ENCODE data around the gene KISS1R.

KISS1R gene

GRCh38 chr19:963486-963951 lies 46.4 kb downstream of the KISS1R start (continued):
- TF ChIP-seq ELK4 (IDR thresholded peaks at IDR 0.05; ENCODE audit: borderline replicate concordance, low read depth, low read length) (no peak), PRDM10 (tag by site-specific recombination; IDR thresholded peaks at IDR 0.05) (peak; percentile 55), MEIS1 (CRISPR knock-in tag; IDR thresholded peaks at IDR 0.05; ENCODE audit: borderline replicate concordance) (no peak), EGR2 (tag by site-specific recombination; IDR thresholded peaks at IDR 0.05; ENCODE audit: low read depth) (peak; percentile 63)

GRCh38 chr19:964116-964520 lies 47.0 kb downstream of the KISS1R start:
- Histone ChIP-seq H3K36me3 (ENCODE audit: control insufficient read depth in 2 of 2, insufficient read depth in 1 of 2, low read length in 2 of 2) (peaks cover 6 to 62% of the 10 kb centered on the region in 2 experiments), H3K9me3 (ENCODE audit: control insufficient read depth, insufficient read depth, low read depth, low read length) (no peaks in the 10 kb centered on the region), H3K27ac (ENCODE audit: extremely low read depth, low read depth, low read length) (no peak overlapping the region), H3K4me3 (ENCODE audit: low read depth, low read length) (no peak overlapping the region), H3K4me1 (ENCODE audit: control insufficient read depth, insufficient read depth, low read length) (no peaks in the 10 kb centered on the region)
- ChIA-PET CTCF (interaction anchor here (0.5 kb wide), 1 partner anchor 33 kb away, joined by 4 read pairs; no protein-coding TSS in a partner anchor), POLR2A (no interaction called here)
- TF ChIP-seq PBX3 (CRISPR knock-in tag; IDR thresholded peaks at IDR 0.05) (no peak), HOXC10 (CRISPR knock-in tag; IDR thresholded peaks at IDR 0.05) (no peak), SCRT1 (tag by site-specific recombination; IDR thresholded peaks at IDR 0.05; ENCODE audit: borderline replicate concordance) (peak; percentile 83)

GRCh38 chr19:964761-965694 lies 47.9 kb downstream of the KISS1R start:
- Histone ChIP-seq H3K4me1 (ENCODE audit: control insufficient read depth, insufficient read depth, low read length) (no peaks in the 10 kb centered on the region), H3K36me3 (ENCODE audit: control insufficient read depth in 2 of 2, insufficient read depth in 1 of 2, low read length in 2 of 2) (peaks cover 8 to 62% of the 10 kb centered on the region in 2 experiments), H3K9me3 (ENCODE audit: control insufficient read depth, insufficient read depth, low read depth, low read length) (no peaks in the 10 kb centered on the region), H3K4me3 (ENCODE audit: low read depth, low read length) (no peak overlapping the region), H3K27ac (ENCODE audit: extremely low read depth, low read depth, low read length) (no peak overlapping the region)
- ChIA-PET POLR2A (interaction anchor here (1.1 kb wide), 1 partner anchor 99 kb away, joined by 8 read pairs; no protein-coding TSS in a partner anchor), CTCF (interaction anchor here (0.5 to 1.3 kb wide), 2 partner anchors 12 to 34 kb away, joined by 4 to 7 read pairs; no protein-coding TSS in a partner anchor)
- TF ChIP-seq ZNF121 (tag by site-specific recombination; IDR thresholded peaks at IDR 0.05) = peak; percentile 95
- TF ChIP-seq SP3 (tag by site-specific recombination; IDR thresholded peaks at IDR 0.05) = no peak
- no peak for TF ChIP-seq ZNF140 (tag by site-specific recombination; IDR thresholded peaks at IDR 0.05)
- 0 out of 2 replicates have a peak, but pooled peaks have one; percentile 37 for TF ChIP-seq ZNF10 (tag by site-specific recombination; IDR thresholded peaks at IDR 0.05)
- TF ChIP-seq ZBTB17 (tag by site-specific recombination; IDR thresholded peaks at IDR 0.05) = peak; percentile 100
- no peak for TF ChIP-seq ZNF610 (tag by site-specific recombination; IDR thresholded peaks at IDR 0.05; ENCODE audit: borderline replicate concordance)
- no peak for TF ChIP-seq ZNF169 (tag by site-specific recombination; IDR thresholded peaks at IDR 0.05)
- TF ChIP-seq SCRT2 (tag by site-specific recombination; IDR thresholded peaks at IDR 0.05) = peak; percentile 16; the same call in 1 of the 2 replicates
- TF ChIP-seq KLF8 (tag by site-specific recombination; IDR thresholded peaks at IDR 0.05) = peak; percentile 51; the same call in 1 of the 2 replicates
- peak; percentile 98 for TF ChIP-seq ZNF23 (tag by site-specific recombination; IDR thresholded peaks at IDR 0.05; ENCODE audit: borderline replicate concordance)
- TF ChIP-seq TRIM28 (IDR thresholded peaks at IDR 0.05; ENCODE audit: borderline replicate concordance, low read length) = no peak
- peak; percentile 11; the same call in 1 of the 2 replicates for TF ChIP-seq SCRT1 (tag by site-specific recombination; IDR thresholded peaks at IDR 0.05; ENCODE audit: borderline replicate concordance)
- TF ChIP-seq ELK4 (IDR thresholded peaks at IDR 0.05; ENCODE audit: borderline replicate concordance, low read depth, low read length) = no peak
- no peak for TF ChIP-seq ZNF704 (tag by site-specific recombination; IDR thresholded peaks at IDR 0.05)

Data from HEK293 (cell line).